Hematopoietic multipotent progenitor cell treated with erythropoietin and hydrocortisone succinate and interleukin-3 and kit ligand, for 8 days (in vitro differentiated cells): ENCODE results near the gene SLC47A2.
"Not testable (repeated sequence)": the region's sequence is repeated elsewhere in the genome, so short reads cannot be mapped to it uniquely, and the experiment has no call there.

Experiments
- DNase-seq: peaks from one replicate; pipeline ENCODE4 v3.0.0-alpha.2; 2015

SLC47A2 gene

GRCh38 chr17:19716108-19717030 is at the start of gene SLC47A2:
SLC47A2 (minus strand) TSS chr17:19716584; CDS start chr17:19716555, 29 bp downstream.
- DNase-seq: no peak

GRCh38 chr17:19766016-19766415 is 49.6 kb upstream of the SLC47A2 start:
- DNase-seq: no peak

- not testable (repeated sequence) for DNase-seq
These were observed 47.6 kb upstream of the SLC47A2 start for GRCh38 chr17:19763991-19764390.

- no peak for DNase-seq
These were observed 47.0 kb upstream of the SLC47A2 start for GRCh38 chr17:19763416-19763815.

GRCh38 chr17:19762515-19762961 is 46.2 kb upstream of the SLC47A2 start:
- DNase-seq: peak; percentile 54

- no peak for DNase-seq
These were observed 44.4 kb upstream of the SLC47A2 start for GRCh38 chr17:19760746-19761145.

GRCh38 chr17:19759568-19760549 is 43.5 kb upstream of the SLC47A2 start:
- DNase-seq: no peak

- no peak for DNase-seq
These were observed 41.3 kb upstream of the SLC47A2 start for GRCh38 chr17:19757536-19758180.

GRCh38 chr17:19756546-19756945 is 40.2 kb upstream of the SLC47A2 start:
- DNase-seq: no peak

GRCh38 chr17:19755821-19756510 is 39.6 kb upstream of the SLC47A2 start:
- no peak for DNase-seq

- DNase-seq: no peak
These were observed 39.0 kb upstream of the SLC47A2 start for GRCh38 chr17:19755392-19755791.

- peak; percentile 44 for DNase-seq
These were observed 37.5 kb upstream of the SLC47A2 start for GRCh38 chr17:19753661-19754463.

GRCh38 chr17:19753051-19753509 is 36.7 kb upstream of the SLC47A2 start:
- DNase-seq: peak; percentile 73

GRCh38 chr17:19752216-19753050 is 36.0 kb upstream of the SLC47A2 start:
- no peak for DNase-seq

GRCh38 chr17:19750835-19751234 is 34.5 kb upstream of the SLC47A2 start:
- DNase-seq: no peak

GRCh38 chr17:19750020-19750572 is 33.7 kb upstream of the SLC47A2 start:
- DNase-seq: no peak

- DNase-seq: no peak
These were observed 32.4 kb upstream of the SLC47A2 start for GRCh38 chr17:19748807-19749193.

GRCh38 chr17:19747829-19748806 is 31.7 kb upstream of the SLC47A2 start, which contains the start of gene ALDH3A1:
ALDH3A1 (minus strand) TSS chr17:19748298; CDS start chr17:19745129, 3,169 bp downstream.
- DNase-seq: no peak
